HEK293 (cell line): ENCODE measurements around the gene UGT1A6.

ENCODE experiments used
- CTCF ChIA-PET: fragments of 350-600 bp; formaldehyde crosslinking; extraction: SDS; loops from one replicate; lab custom pipeline; 2021; ENCODE audit warnings: antibody characterized with exemption; lab: Yijun Ruan, JAX
- POLR2A ChIA-PET: fragments of 300-600 bp; formaldehyde crosslinking; extraction: SDS; loops from one replicate; lab custom pipeline; 2020; ENCODE audit warnings: antibody characterized with exemption, inconsistent platforms; lab: Yijun Ruan, JAX
- H3K27ac ChIP-seq: fragments of 200-500 bp; sonication (Bioruptor generic); 2 replicates; pipeline ENCODE4 v1.5.1; 2014; ENCODE audit warnings: low read depth, low read length, control low read depth, inconsistent platforms; ENCODE audit errors: extremely low read depth
- H3K36me3 ChIP-seq, 2 experiments: fragments of 200-500 bp in 1 of 2; sonication (Bioruptor generic) in 1 of 2; 1 replicate in 1 of 2; 2 replicates in 1 of 2; pipeline ENCODE4 v1.5.1; 2014 to 2017; ENCODE audit warnings: inconsistent platforms in 2 of 2, low read length in 2 of 2; ENCODE audit not compliant: control insufficient read depth in 2 of 2, insufficient read depth in 1 of 2
- H3K4me1 ChIP-seq: fragments of 200-500 bp; sonication (Bioruptor generic); 2 replicates; pipeline ENCODE4 v1.5.1; 2014; ENCODE audit warnings: mild to moderate bottlenecking, low read length, inconsistent platforms; ENCODE audit not compliant: control insufficient read depth, insufficient read depth
- H3K4me3 ChIP-seq: 2 replicates; pipeline ENCODE4 v1.5.1; 2011; ENCODE audit warnings: low read depth, mild to moderate bottlenecking, control low read depth, low read length, moderate library complexity
- H3K9me3 ChIP-seq: fragments of 200-500 bp; sonication (Bioruptor generic); 2 replicates; pipeline ENCODE4 v1.5.1; 2014; ENCODE audit warnings: low read depth, low read length, inconsistent platforms; ENCODE audit not compliant: control insufficient read depth, insufficient read depth
- ELK4 ChIP-seq: IDR thresholded peaks from 2 replicates; pipeline ENCODE4 v1.6.1; 2011; ENCODE audit warnings: mild to moderate bottlenecking, low read depth, low read length, borderline replicate concordance
- FEZF1 ChIP-seq: fragments of 450-650 bp; formaldehyde crosslinking; IDR thresholded peaks from 2 replicates; pipeline ENCODE4 v1.5.1; 2016; ENCODE audit warnings: missing biosample characterization, missing genetic modification characterization
- HOXC10 ChIP-seq: sonication (generic); formaldehyde crosslinking; IDR thresholded peaks from 2 replicates; pipeline ENCODE4 v1.8.1; 2023; ENCODE audit warnings: mild to moderate bottlenecking, missing genetic modification reagents
- MYNN ChIP-seq: fragments of 450-650 bp; formaldehyde crosslinking; IDR thresholded peaks from 2 replicates; pipeline ENCODE4 v1.5.1; 2016; ENCODE audit warnings: missing biosample characterization, missing genetic modification characterization, borderline replicate concordance
- SP3 ChIP-seq: fragments of 450-650 bp; formaldehyde crosslinking; IDR thresholded peaks from 2 replicates; pipeline ENCODE4 v1.5.1; 2016; ENCODE audit warnings: missing biosample characterization, missing genetic modification characterization
- WT1 ChIP-seq: fragments of 450-650 bp; formaldehyde crosslinking; IDR thresholded peaks from 2 replicates; pipeline ENCODE4 v1.5.1; 2016; ENCODE audit warnings: missing biosample characterization, missing genetic modification characterization
- YY2 ChIP-seq: fragments of 450-650 bp; formaldehyde crosslinking; IDR thresholded peaks from 2 replicates; pipeline ENCODE4 v1.5.1; 2016; ENCODE audit warnings: missing biosample characterization, missing genetic modification characterization
- ZBTB49 ChIP-seq: fragments of 450-650 bp; formaldehyde crosslinking; IDR thresholded peaks from 2 replicates; pipeline ENCODE4 v1.5.1; 2016; ENCODE audit warnings: missing biosample characterization, missing genetic modification characterization, low read depth
- ZIC2 ChIP-seq: fragments of 450-650 bp; formaldehyde crosslinking; IDR thresholded peaks from 2 replicates; pipeline ENCODE4 v1.5.1; 2016; ENCODE audit warnings: missing biosample characterization, missing genetic modification characterization
- ZNF133 ChIP-seq: fragments of 450-650 bp; formaldehyde crosslinking; IDR thresholded peaks from 2 replicates; pipeline ENCODE4 v1.5.1; 2016; ENCODE audit warnings: missing biosample characterization, missing genetic modification characterization
- ZNF146 ChIP-seq: fragments of 450-650 bp; formaldehyde crosslinking; IDR thresholded peaks from 2 replicates; pipeline ENCODE4 v1.5.1; 2016; ENCODE audit warnings: missing biosample characterization, missing genetic modification characterization
- ZNF16 ChIP-seq: fragments of 450-650 bp; formaldehyde crosslinking; IDR thresholded peaks from 2 replicates; pipeline ENCODE4 v1.5.1; 2016; ENCODE audit warnings: low read depth, missing biosample characterization, missing genetic modification characterization
- ZNF169 ChIP-seq: fragments of 450-650 bp; formaldehyde crosslinking; IDR thresholded peaks from 2 replicates; pipeline ENCODE4 v1.5.1; 2016; ENCODE audit warnings: missing biosample characterization, missing genetic modification characterization
- ZNF174 ChIP-seq: fragments of 450-650 bp; formaldehyde crosslinking; IDR thresholded peaks from 2 replicates; pipeline ENCODE4 v1.5.0; 2017; ENCODE audit warnings: missing biosample characterization, mild to moderate bottlenecking, missing genetic modification characterization
- ZNF175 ChIP-seq: fragments of 450-650 bp; formaldehyde crosslinking; IDR thresholded peaks from 2 replicates; pipeline ENCODE4 v1.5.1; 2016; ENCODE audit warnings: missing biosample characterization, missing genetic modification characterization
- ZNF19 ChIP-seq: fragments of 450-650 bp; formaldehyde crosslinking; IDR thresholded peaks from 2 replicates; pipeline ENCODE4; 2016; ENCODE audit warnings: missing biosample characterization, missing genetic modification characterization, low read depth
- ZNF221 ChIP-seq: fragments of 450-650 bp; formaldehyde crosslinking; IDR thresholded peaks from 2 replicates; pipeline ENCODE4 v1.5.1; 2017; ENCODE audit warnings: missing biosample characterization, missing genetic modification characterization, borderline replicate concordance
- ZNF391 ChIP-seq: fragments of 450-650 bp; formaldehyde crosslinking; IDR thresholded peaks from 2 replicates; pipeline ENCODE4 v1.5.1; 2016; ENCODE audit warnings: low read depth, missing biosample characterization, missing genetic modification characterization, borderline replicate concordance
- ZNF394 ChIP-seq: fragments of 450-650 bp; formaldehyde crosslinking; IDR thresholded peaks from 2 replicates; pipeline ENCODE4 v1.5.1; 2016; ENCODE audit warnings: missing biosample characterization, missing genetic modification characterization, mild to moderate bottlenecking, moderate library complexity, borderline replicate concordance
- ZNF48 ChIP-seq: fragments of 450-650 bp; formaldehyde crosslinking; IDR thresholded peaks from 2 replicates; pipeline ENCODE4 v1.5.1; 2016; ENCODE audit warnings: missing biosample characterization, missing genetic modification characterization
- ZNF585B ChIP-seq: fragments of 450-650 bp; formaldehyde crosslinking; IDR thresholded peaks from 2 replicates; pipeline ENCODE4 v1.5.1; 2016; ENCODE audit warnings: missing biosample characterization, missing genetic modification characterization
- ZNF623 ChIP-seq: fragments of 450-650 bp; formaldehyde crosslinking; IDR thresholded peaks from 2 replicates; pipeline ENCODE4 v1.5.1; 2016; ENCODE audit warnings: missing biosample characterization, missing genetic modification characterization
- ZNF660 ChIP-seq: fragments of 450-650 bp; IDR thresholded peaks from 2 replicates; pipeline ENCODE4 v1.5.1; 2018; ENCODE audit warnings: missing biosample characterization, mild to moderate bottlenecking, missing genetic modification characterization
- ZNF701 ChIP-seq: fragments of 450-650 bp; formaldehyde crosslinking; IDR thresholded peaks from 2 replicates; pipeline ENCODE4 v1.5.1; 2016; ENCODE audit warnings: missing biosample characterization, missing genetic modification characterization
- ZNF76 ChIP-seq: fragments of 450-650 bp; formaldehyde crosslinking; IDR thresholded peaks from 2 replicates; pipeline ENCODE4; 2016; ENCODE audit warnings: low read depth, missing biosample characterization, missing genetic modification characterization, borderline replicate concordance
- ZNF837 ChIP-seq: fragments of 450-650 bp; formaldehyde crosslinking; IDR thresholded peaks from 2 replicates; pipeline ENCODE4 v1.5.1; 2016; ENCODE audit warnings: missing biosample characterization, missing genetic modification characterization
- ZSCAN16 ChIP-seq: fragments of 450-650 bp; formaldehyde crosslinking; IDR thresholded peaks from 2 replicates; pipeline ENCODE4 v1.5.1; 2016; ENCODE audit warnings: missing biosample characterization, missing genetic modification characterization
- TF ChIP-seq, protein P1 (sequence below): fragments of 450-650 bp; formaldehyde crosslinking; IDR thresholded peaks from 2 replicates; pipeline ENCODE4 v1.5.1; 2016; ENCODE audit warnings: missing biosample characterization, missing genetic modification characterization

Gene UGT1A6

GRCh38 chr2:233691443-233692433, 952 bp upstream of the UGT1A6 start:
- H3K4me3 ChIP-seq = no peak overlapping the region
- H3K27ac ChIP-seq = no peak overlapping the region
- H3K36me3 ChIP-seq = no peaks in the 10 kb centered on the region
- ChIA-PET POLR2A (no interaction called here), CTCF (interaction anchor here (1.8 kb wide), 1 partner anchor 19 kb away, joined by 5 read pairs; no protein-coding TSS in a partner anchor)
- H3K9me3 ChIP-seq = no peaks in the 10 kb centered on the region
- no peaks in the 10 kb centered on the region for H3K4me1 ChIP-seq
- no peak for TF ChIP-seq ZNF19 (tag by site-specific recombination)
- no peak for TF ChIP-seq SP3 (tag by site-specific recombination)
- TF ChIP-seq ZNF16 (tag by site-specific recombination) = no peak
- no peak for TF ChIP-seq ZNF391 (tag by site-specific recombination)
- TF ChIP-seq ELK4 = no peak
- no peak for TF ChIP-seq ZIC2
- TF ChIP-seq ZNF76 (tag by site-specific recombination) = no peak
- TF ChIP-seq HOXC10 = no peak
- no peak for TF ChIP-seq ZNF221 (tag by site-specific recombination)
- TF ChIP-seq ZNF623 (tag by site-specific recombination) = no peak
- TF ChIP-seq ZNF585B (tag by site-specific recombination) = no peak
- TF ChIP-seq ZNF169 (tag by site-specific recombination) = no peak
- no peak for TF ChIP-seq ZNF146 (tag by site-specific recombination)
- no peak for TF ChIP-seq ZNF660
- no peak for TF ChIP-seq ZNF174
- no peak for TF ChIP-seq ZNF394 (tag by site-specific recombination)
- no peak for TF ChIP-seq WT1 (tag by site-specific recombination)
- TF ChIP-seq YY2 = no peak
- TF ChIP-seq, all 188 proteins: peak for 0

- TF ChIP-seq, protein P1, sequence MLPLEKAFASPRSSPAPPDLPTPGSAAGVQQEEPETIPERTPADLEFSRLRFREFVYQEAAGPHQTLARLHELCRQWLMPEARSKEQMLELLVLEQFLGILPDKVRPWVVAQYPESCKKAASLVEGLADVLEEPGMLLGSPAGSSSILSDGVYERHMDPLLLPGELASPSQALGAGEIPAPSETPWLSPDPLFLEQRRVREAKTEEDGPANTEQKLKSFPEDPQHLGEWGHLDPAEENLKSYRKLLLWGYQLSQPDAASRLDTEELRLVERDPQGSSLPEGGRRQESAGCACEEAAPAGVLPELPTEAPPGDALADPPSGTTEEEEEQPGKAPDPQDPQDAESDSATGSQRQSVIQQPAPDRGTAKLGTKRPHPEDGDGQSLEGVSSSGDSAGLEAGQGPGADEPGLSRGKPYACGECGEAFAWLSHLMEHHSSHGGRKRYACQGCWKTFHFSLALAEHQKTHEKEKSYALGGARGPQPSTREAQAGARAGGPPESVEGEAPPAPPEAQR (tag by site-specific recombination) = no peak
- TF ChIP-seq ZNF837 (no peak), ZNF394 (tag by site-specific recombination) (no peak), ZNF19 (tag by site-specific recombination) (no peak), YY2 (no peak), ZNF133 (no peak), ZSCAN16 (tag by site-specific recombination) (no peak), ZBTB49 (tag by site-specific recombination) (no peak), FEZF1 (tag by site-specific recombination) (no peak), ZNF175 (no peak), ZNF48 (tag by site-specific recombination) (no peak), ZNF701 (no peak), MYNN (no peak)
- Histone ChIP-seq H3K36me3 (no peaks in the 10 kb centered on the region), H3K27ac (no peak overlapping the region), H3K4me1 (no peaks in the 10 kb centered on the region), H3K4me3 (no peak overlapping the region), H3K9me3 (no peaks in the 10 kb centered on the region)
- ChIA-PET POLR2A (no interaction called here), CTCF (no interaction called here)
These were observed 1.3 kb downstream of the UGT1A6 start for GRCh38 chr2:233693963-233694362.
